Breast epithelium (tissue), 4 donors: ENCODE data around the gene PATJ. TPM values are rescaled to one million over a fixed set of nuclear protein-coding genes. Genes with fewer than 3 reads are reported as not detected.

Experiments used
- DNase-seq, 2 donors: peaks; one replicate each; pipeline ENCODE4 v3.0.0-alpha.2; 2019; ENCODE audit warnings: low spot score in 2 of 2
- H3K27ac ChIP-seq, 2 donors: fragments of 200-600 bp; sonication (generic) in 1 of 2; one replicate each; pipeline ENCODE4 v1.5.1; 2016 to 2019; ENCODE audit warnings: mild to moderate bottlenecking in 1 of 2
- H3K27me3 ChIP-seq, 2 donors: fragments of 200-600 bp; sonication (generic) in 1 of 2; one replicate each; pipeline versions ENCODE4 v1.5.1 to v1.6.0; 2017 to 2019; ENCODE audit warnings: control low read depth in 1 of 2, mild to moderate bottlenecking in 1 of 2
- H3K36me3 ChIP-seq: fragments of 200-600 bp; one replicate; pipeline ENCODE4 v1.5.1; 2019
- H3K4me1 ChIP-seq, 2 donors: fragments of 200-600 bp; sonication (generic); one replicate each; pipeline ENCODE4 v1.5.1; 2016 to 2019; ENCODE audit warnings: control low read depth in 1 of 2
- H3K4me3 ChIP-seq, 3 donors: fragments of 200-600 bp; sonication (generic); 1 replicate in 2 of 3; 2 replicates in 1 of 3; pipeline ENCODE4 v1.5.1; 2016 to 2019; ENCODE audit warnings: mild to moderate bottlenecking in 3 of 3, moderate library complexity in 2 of 3
- H3K9me3 ChIP-seq, 2 donors: fragments of 200-600 bp; sonication (generic) in 1 of 2; one replicate each; pipeline ENCODE4 v1.5.1; 2016 to 2019; ENCODE audit warnings: control low read depth in 1 of 2
- CTCF ChIP-seq, 3 donors: fragments of 450-650 bp; IDR thresholded peaks; one replicate each; pipeline ENCODE4 v1.5.1; 2016 to 2017; ENCODE audit warnings: antibody characterized with exemption in 3 of 3, mild to moderate bottlenecking in 3 of 3, moderate library complexity in 3 of 3
- POLR2A ChIP-seq: fragments of 450-650 bp; IDR thresholded peaks from one replicate; pipeline ENCODE4 v1.6.1; 2016; ENCODE audit warnings: antibody characterized with exemption, mild to moderate bottlenecking, moderate library complexity
- POLR2AphosphoS5 ChIP-seq, 3 donors: sonication (generic); formaldehyde crosslinking; IDR thresholded peaks; one replicate each; pipeline ENCODE4 v1.6.1; 2017; ENCODE audit warnings: antibody characterized with exemption in 3 of 3
- intact Hi-C: fragments of 100-400 bp; cut with DNase I; formaldehyde crosslinking; loops from one replicate; pipeline ENCODE4 v1.15.1; 2023; ENCODE audit warnings: low total_unique reads
- total RNA-seq, 3 donors: library from RNA; depleted of rRNA; stranded (reverse); fragments of >200 nt; gene quantifications; one replicate each; pipeline ENCODE4 v1.1.0, GENCODE V29; 2016

The PATJ gene
- total RNA-seq, 3 donors from 2014 or later, result 20.8 to 193 (median 129) TPM

DNA sequence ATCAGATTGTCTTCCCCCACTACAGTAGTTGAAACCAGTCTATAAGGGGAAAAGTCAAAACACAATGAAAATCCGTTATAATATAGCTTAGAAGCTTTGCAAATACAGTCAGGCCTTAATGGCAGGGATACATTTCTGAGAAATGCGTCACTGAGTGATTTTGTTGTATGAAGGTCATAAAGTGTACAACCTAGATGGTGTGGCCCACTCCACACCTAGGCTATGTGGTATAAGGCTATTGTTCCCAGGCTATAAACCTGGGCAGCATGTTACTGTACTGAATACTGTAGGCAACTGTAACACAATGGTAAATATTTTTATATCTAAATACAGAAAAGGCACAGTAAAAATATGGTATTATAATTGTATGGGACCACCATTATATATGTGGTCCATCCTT is 264.4 kb downstream of the PATJ start:
- no peak overlapping the region for H3K4me3 ChIP-seq
- no peak for TF ChIP-seq POLR2A
- no peak for TF ChIP-seq POLR2AphosphoS5 (IDR thresholded peaks at IDR 0.05)
- no peak for TF ChIP-seq CTCF (IDR thresholded peaks at IDR 0.05)
- intact Hi-C loops, result no loop called here
- H3K9me3 ChIP-seq, result no peaks in the 10 kb centered on the region
- peaks cover 5% of the 10 kb centered on the region for H3K36me3 ChIP-seq
- H3K27me3 ChIP-seq, result no peaks in the 10 kb centered on the region
- no peak overlapping the region for H3K27ac ChIP-seq
- no peak for DNase-seq
- H3K4me1 ChIP-seq, result no peaks in the 10 kb centered on the region

DNA sequence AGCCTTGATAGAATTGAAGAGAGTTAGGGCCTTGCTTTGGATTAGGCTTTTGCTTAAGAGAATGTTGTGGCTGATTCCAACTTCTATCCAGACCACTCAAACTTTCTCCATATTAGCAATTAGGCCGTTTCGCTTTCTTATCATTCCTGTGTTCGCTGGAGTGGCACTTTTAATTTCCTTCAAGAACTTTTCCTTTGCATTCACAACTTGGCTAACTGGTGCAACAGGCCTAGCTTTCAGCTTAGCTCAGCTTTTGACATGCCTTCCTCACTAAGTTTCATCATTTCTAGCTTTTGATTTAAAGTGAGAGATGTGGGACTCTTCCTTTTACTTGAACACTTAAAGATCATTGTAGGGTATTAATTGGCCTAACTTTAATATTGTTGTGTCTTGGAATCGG is 268.7 kb downstream of the PATJ start:
- Histone ChIP-seq H3K27me3 (no peaks in the 10 kb centered on the region), H3K27ac (no peak overlapping the region), H3K4me1 (no peaks in the 10 kb centered on the region), H3K4me3 (no peak overlapping the region), H3K9me3 (no peaks in the 10 kb centered on the region), H3K36me3 (no peaks in the 10 kb centered on the region)
- no peak for DNase-seq
- intact Hi-C loops, result no loop called here
- no peak for TF ChIP-seq POLR2AphosphoS5 (IDR thresholded peaks at IDR 0.05)

DNA sequence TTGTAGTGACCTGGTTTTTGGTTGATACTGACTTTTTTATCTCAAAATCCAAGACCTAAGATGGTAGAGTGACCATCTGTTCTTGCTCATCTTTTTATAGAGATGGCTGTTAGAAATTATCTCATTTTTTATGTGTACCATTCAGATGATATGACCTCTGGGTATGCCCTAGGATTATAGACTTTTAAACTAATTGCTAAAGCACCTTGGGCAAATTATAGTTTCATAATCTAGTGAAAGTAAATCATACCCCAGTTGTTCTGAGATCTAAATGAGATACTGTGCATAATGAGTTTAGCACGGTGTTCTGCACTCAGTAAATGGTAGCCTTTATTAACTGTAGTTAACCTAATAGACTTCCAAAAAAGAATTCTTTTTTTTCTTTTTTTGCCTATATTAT is 269.8 kb downstream of the PATJ start:
- Histone ChIP-seq H3K9me3 (no peaks in the 10 kb centered on the region), H3K27ac (no peak overlapping the region), H3K4me1 (no peaks in the 10 kb centered on the region), H3K4me3 (no peak overlapping the region), H3K27me3 (no peaks in the 10 kb centered on the region), H3K36me3 (no peaks in the 10 kb centered on the region)
- intact Hi-C loops, result no loop called here
- TF ChIP-seq POLR2AphosphoS5 (IDR thresholded peaks at IDR 0.05), result no peak
- TF ChIP-seq CTCF (IDR thresholded peaks at IDR 0.05), result no peak
- no peak for TF ChIP-seq POLR2A
- no peak for DNase-seq

DNA sequence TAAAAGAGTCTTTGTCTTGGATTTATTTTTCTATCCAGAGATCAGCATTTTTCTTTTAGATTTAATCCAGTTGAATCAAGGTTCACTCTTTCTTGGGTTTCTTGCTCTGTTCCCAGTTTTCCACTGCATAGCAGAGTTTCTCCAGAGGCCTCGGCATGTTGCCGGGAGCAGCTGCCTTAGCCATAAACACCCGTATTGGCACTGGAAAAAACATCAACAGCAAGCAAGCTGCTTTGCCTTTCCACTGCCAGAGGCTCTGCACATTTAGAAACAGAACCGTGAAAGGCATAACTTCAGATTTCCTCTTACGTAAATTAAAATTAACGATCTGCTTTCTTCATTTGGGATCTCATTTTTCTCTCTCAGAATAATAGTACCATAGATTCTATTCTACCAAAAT is 270.6 kb downstream of the PATJ start:
- Histone ChIP-seq H3K4me1 (no peaks in the 10 kb centered on the region), H3K27me3 (no peaks in the 10 kb centered on the region), H3K4me3 (no peak overlapping the region), H3K9me3 (no peaks in the 10 kb centered on the region), H3K27ac (no peak overlapping the region), H3K36me3 (no peaks in the 10 kb centered on the region)
- no peak for TF ChIP-seq POLR2A
- no peak for TF ChIP-seq POLR2AphosphoS5 (IDR thresholded peaks at IDR 0.05)
- no peak for TF ChIP-seq CTCF (IDR thresholded peaks at IDR 0.05)
- DNase-seq, result no peak
- intact Hi-C loops, result no loop called here

DNA sequence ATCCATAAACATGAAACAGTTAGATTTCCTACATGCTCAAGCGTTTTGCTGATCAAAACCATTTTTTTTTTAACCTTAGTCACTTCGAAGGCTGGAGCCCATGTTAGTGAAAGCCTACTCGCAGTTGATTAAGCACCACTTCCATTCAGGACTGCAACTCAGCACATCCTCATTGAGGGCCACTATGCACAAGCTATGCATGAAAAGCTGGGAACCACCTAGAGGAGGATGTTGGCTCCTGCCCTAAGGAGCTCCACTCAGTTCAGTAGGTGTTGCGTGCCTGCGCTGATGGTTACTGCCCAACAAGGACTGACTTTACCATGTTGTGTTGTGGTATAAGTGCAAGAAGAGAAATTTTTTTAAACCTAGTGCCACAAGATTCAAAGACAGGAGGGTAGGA is 271.0 kb downstream of the PATJ start:
- H3K27ac ChIP-seq, result no peak overlapping the region
- H3K27me3 ChIP-seq, result no peaks in the 10 kb centered on the region
- no peaks in the 10 kb centered on the region for H3K36me3 ChIP-seq
- no peaks in the 10 kb centered on the region for H3K4me1 ChIP-seq
- H3K9me3 ChIP-seq, result no peaks in the 10 kb centered on the region
- TF ChIP-seq POLR2AphosphoS5 (IDR thresholded peaks at IDR 0.05), result no peak
- H3K4me3 ChIP-seq, result no peak overlapping the region
- intact Hi-C loops, result no loop called here
- DNase-seq, result no peak

- no peak overlapping the region for H3K4me3 ChIP-seq
- no peak overlapping the region for H3K27ac ChIP-seq
- intact Hi-C loops, result no loop called here
- no peak for DNase-seq
- no peaks in the 10 kb centered on the region for H3K9me3 ChIP-seq
- H3K4me1 ChIP-seq, result no peaks in the 10 kb centered on the region
- TF ChIP-seq POLR2A, result no peak
- TF ChIP-seq CTCF (IDR thresholded peaks at IDR 0.05), result no peak
- TF ChIP-seq POLR2AphosphoS5 (IDR thresholded peaks at IDR 0.05), result no peak
- peaks cover 3% of the 10 kb centered on the region for H3K36me3 ChIP-seq
- no peaks in the 10 kb centered on the region for H3K27me3 ChIP-seq
Measured at GRCh38 chr1:62022382-62022983, 280.2 kb downstream of the PATJ start.
